Vagina (tissue), 2 donors: ENCODE measurements around the gene KRT7. TPM values are rescaled to one million over a fixed set of nuclear protein-coding genes. Genes with fewer than 3 reads are reported as not detected.

Source experiments
- DNase-seq, 2 donors: peaks; one replicate each; pipeline ENCODE4 v3.0.0-alpha.2; 2017; ENCODE audit errors: extremely low spot score in 2 of 2
- H3K27ac ChIP-seq: fragments of 200-600 bp; sonication (generic); one replicate; pipeline ENCODE4 v1.5.1; 2019
- H3K27me3 ChIP-seq: fragments of 200-600 bp; sonication (generic); one replicate; pipeline ENCODE4 v1.5.1; 2019
- H3K36me3 ChIP-seq, 2 donors: fragments of 200-600 bp; sonication (generic); one replicate each; pipeline ENCODE4 v1.5.1; 2017 to 2019
- H3K4me1 ChIP-seq: fragments of 200-600 bp; sonication (generic); one replicate; pipeline ENCODE4 v1.5.1; 2019
- H3K4me3 ChIP-seq, 2 donors: fragments of 200-600 bp; sonication (generic); 1 replicate in 1 of 2; 2 replicates in 1 of 2; pipeline ENCODE4 v1.5.1; 2016 to 2019
- H3K9me3 ChIP-seq: fragments of 200-600 bp; sonication (generic); one replicate; pipeline ENCODE4 v1.5.1; 2019
- POLR2A ChIP-seq, 2 donors: fragments of 450-650 bp; IDR thresholded peaks; one replicate each; pipeline ENCODE4 v1.6.1; 2017; ENCODE audit warnings: antibody characterized with exemption in 2 of 2, mild to moderate bottlenecking in 2 of 2, moderate library complexity in 2 of 2
- POLR2AphosphoS5 ChIP-seq, 2 donors: sonication (generic); formaldehyde crosslinking; IDR thresholded peaks; one replicate each; pipeline ENCODE4 v1.9.0; 2017; ENCODE audit warnings: antibody characterized with exemption in 2 of 2, mild to moderate bottlenecking in 2 of 2, low read depth in 1 of 2; ENCODE audit not compliant: insufficient read depth in 1 of 2
- intact Hi-C: fragments of 100-400 bp; cut with DNase I; formaldehyde crosslinking; loops from one replicate; pipeline ENCODE4 v1.15.1; 2023
- total RNA-seq: library from RNA; depleted of rRNA; stranded (reverse); fragments of >200 nt; gene quantifications from one replicate; pipeline ENCODE4 v1.2.3, GENCODE V29; 2016
- TF ChIP-seq, protein P1 (sequence below), 3 experiments: fragments of 450-650 bp in 2 of 3; fragments of 200-600 bp in 1 of 3; sonication (generic) in 1 of 3; IDR thresholded peaks; one replicate each; pipeline ENCODE4 v1.5.1; 2017 to 2019; ENCODE audit warnings: antibody characterized with exemption in 3 of 3, mild to moderate bottlenecking in 2 of 3, moderate library complexity in 2 of 3

KRT7 gene
- total RNA-seq, 1 donor from 2014 or later, result 7.6 TPM

DNA sequence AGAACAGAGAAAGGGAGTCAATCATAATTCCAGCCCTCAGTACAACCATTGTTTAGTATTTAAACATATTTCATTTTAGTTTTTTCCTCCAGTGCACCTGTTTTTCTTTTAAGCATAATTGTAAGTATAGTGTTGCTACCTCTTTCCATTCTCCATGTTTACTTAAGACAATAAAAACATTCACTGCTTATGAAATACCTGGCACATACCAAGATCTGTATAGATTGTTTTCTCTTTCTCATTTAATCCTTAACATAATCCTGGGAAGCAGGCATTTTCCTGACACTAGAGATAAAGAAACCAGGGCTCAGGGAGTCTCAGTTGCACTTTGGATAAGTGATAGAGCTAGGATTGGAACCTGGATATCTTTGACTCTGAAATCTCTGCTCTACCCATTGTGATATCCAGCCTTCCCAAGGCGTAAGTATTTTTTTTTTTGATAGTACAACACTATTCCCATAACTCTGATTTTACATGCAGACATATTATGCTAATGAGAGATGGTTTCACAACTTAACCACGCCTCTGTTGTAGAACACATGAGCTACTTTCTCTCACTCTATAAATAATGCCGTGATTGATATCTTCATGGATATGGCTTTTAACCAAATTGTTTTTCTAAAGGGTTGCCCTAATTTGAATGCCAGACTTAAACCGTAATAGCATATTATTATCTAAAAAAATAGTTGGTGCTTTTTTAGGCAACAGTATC, 11.8 kb upstream of the KRT7 start:
- H3K9me3 ChIP-seq, result no peaks in the 10 kb centered on the region
- TF ChIP-seq POLR2AphosphoS5 (IDR thresholded peaks at IDR 0.05; ENCODE audit: insufficient read depth in 1 of 2, low read depth in 1 of 2) (no peak), POLR2A (IDR thresholded peaks at IDR 0.05) (no peak)
- TF ChIP-seq, protein P1, sequence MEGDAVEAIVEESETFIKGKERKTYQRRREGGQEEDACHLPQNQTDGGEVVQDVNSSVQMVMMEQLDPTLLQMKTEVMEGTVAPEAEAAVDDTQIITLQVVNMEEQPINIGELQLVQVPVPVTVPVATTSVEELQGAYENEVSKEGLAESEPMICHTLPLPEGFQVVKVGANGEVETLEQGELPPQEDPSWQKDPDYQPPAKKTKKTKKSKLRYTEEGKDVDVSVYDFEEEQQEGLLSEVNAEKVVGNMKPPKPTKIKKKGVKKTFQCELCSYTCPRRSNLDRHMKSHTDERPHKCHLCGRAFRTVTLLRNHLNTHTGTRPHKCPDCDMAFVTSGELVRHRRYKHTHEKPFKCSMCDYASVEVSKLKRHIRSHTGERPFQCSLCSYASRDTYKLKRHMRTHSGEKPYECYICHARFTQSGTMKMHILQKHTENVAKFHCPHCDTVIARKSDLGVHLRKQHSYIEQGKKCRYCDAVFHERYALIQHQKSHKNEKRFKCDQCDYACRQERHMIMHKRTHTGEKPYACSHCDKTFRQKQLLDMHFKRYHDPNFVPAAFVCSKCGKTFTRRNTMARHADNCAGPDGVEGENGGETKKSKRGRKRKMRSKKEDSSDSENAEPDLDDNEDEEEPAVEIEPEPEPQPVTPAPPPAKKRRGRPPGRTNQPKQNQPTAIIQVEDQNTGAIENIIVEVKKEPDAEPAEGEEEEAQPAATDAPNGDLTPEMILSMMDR (IDR thresholded peaks at IDR 0.05), result no peak
- peaks cover 16% of the 10 kb centered on the region for H3K4me1 ChIP-seq
- H3K27ac ChIP-seq, result no peak overlapping the region
- no peak for DNase-seq
- H3K4me3 ChIP-seq, result no peak overlapping the region
- no peaks in the 10 kb centered on the region for H3K27me3 ChIP-seq
- intact Hi-C loops, result no loop called here
- H3K36me3 ChIP-seq, result no peaks in the 10 kb centered on the region

GRCh38 chr12:52221912-52222457, 11.1 kb upstream of the KRT7 start:
- peaks cover 10% of the 10 kb centered on the region for H3K4me1 ChIP-seq
- no peak overlapping the region for H3K27ac ChIP-seq
- no peak overlapping the region for H3K4me3 ChIP-seq
- H3K36me3 ChIP-seq, result no peaks in the 10 kb centered on the region
- no peaks in the 10 kb centered on the region for H3K27me3 ChIP-seq
- intact Hi-C loops, result no loop called here
- no peak for DNase-seq
- TF ChIP-seq POLR2AphosphoS5 (IDR thresholded peaks at IDR 0.05; ENCODE audit: insufficient read depth in 1 of 2, low read depth in 1 of 2) (no peak), POLR2A (IDR thresholded peaks at IDR 0.05) (no peak)
- TF ChIP-seq, protein P1 (IDR thresholded peaks at IDR 0.05), result no peak
- no peaks in the 10 kb centered on the region for H3K9me3 ChIP-seq

- no peaks in the 10 kb centered on the region for H3K9me3 ChIP-seq
- no peaks in the 10 kb centered on the region for H3K36me3 ChIP-seq
- intact Hi-C loops, result no loop called here
- no peak for TF ChIP-seq POLR2A (IDR thresholded peaks at IDR 0.05)
- DNase-seq, result no peak
- no peaks in the 10 kb centered on the region for H3K27me3 ChIP-seq
- no peak overlapping the region for H3K27ac ChIP-seq
- H3K4me1 ChIP-seq, result peaks cover 4% of the 10 kb centered on the region
- H3K4me3 ChIP-seq, result no peak overlapping the region
Measured at GRCh38 chr12:52222692-52223091, 10.4 kb upstream of the KRT7 start.

GRCh38 chr12:52223406-52224039, 9.5 kb upstream of the KRT7 start:
- Histone ChIP-seq H3K27me3 (no peaks in the 10 kb centered on the region), H3K4me1 (no peaks in the 10 kb centered on the region), H3K27ac (no peak overlapping the region), H3K36me3 (no peaks in the 10 kb centered on the region), H3K9me3 (no peaks in the 10 kb centered on the region), H3K4me3 (no peak overlapping the region)
- DNase-seq, result no peak
- TF ChIP-seq, protein P1 (IDR thresholded peaks at IDR 0.05), result no peak
- TF ChIP-seq POLR2A (IDR thresholded peaks at IDR 0.05), result no peak
- no peak for TF ChIP-seq POLR2AphosphoS5 (IDR thresholded peaks at IDR 0.05; ENCODE audit: insufficient read depth in 1 of 2, low read depth in 1 of 2)
- intact Hi-C loops, result no loop called here

DNA sequence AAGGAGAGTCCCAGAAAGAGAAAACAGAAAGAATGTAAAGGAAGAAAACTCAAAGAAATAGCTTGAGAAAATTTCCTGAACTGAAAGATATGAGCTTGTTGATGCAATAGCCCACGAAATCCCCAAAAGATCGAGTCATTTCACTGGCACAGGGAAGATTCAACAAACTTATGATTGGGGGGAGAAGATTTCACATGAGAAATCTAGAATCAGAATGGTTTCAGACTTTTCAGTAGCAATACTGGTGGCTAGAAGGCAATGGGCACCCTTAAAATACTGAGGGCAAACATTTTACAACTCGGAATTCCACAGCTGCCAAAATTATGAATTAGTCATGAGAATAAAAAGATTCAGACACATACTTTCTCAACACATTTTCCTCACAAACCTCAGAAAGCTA, 8.9 kb upstream of the KRT7 start:
- Histone ChIP-seq H3K4me1 (no peaks in the 10 kb centered on the region), H3K27me3 (no peaks in the 10 kb centered on the region), H3K36me3 (no peaks in the 10 kb centered on the region), H3K9me3 (no peaks in the 10 kb centered on the region), H3K4me3 (no peak overlapping the region), H3K27ac (no peak overlapping the region)
- no peak for DNase-seq
- intact Hi-C loops, result no loop called here
- TF ChIP-seq POLR2A (IDR thresholded peaks at IDR 0.05), result no peak
- no peak for TF ChIP-seq POLR2AphosphoS5 (IDR thresholded peaks at IDR 0.05; ENCODE audit: insufficient read depth in 1 of 2, low read depth in 1 of 2)
- TF ChIP-seq, protein P1 (IDR thresholded peaks at IDR 0.05), result no peak
